Activated CD8-positive, alpha-beta memory T cell treated with anti-CD3 and anti-CD28 coated beads for 1 hour (primary cell): ENCODE measurements around the gene NUBPL.
A peak's percentile ranks its signal among the peaks of the same experiment; 100 is the strongest.

Source experiments
- DNase-seq, 2 donors: peaks; one replicate each; pipeline ENCODE4 v3.0.0-alpha.2; 2020; ENCODE audit warnings: low read depth in 1 of 2; ENCODE audit errors: extremely low read depth in 1 of 2

NUBPL gene, protein sequence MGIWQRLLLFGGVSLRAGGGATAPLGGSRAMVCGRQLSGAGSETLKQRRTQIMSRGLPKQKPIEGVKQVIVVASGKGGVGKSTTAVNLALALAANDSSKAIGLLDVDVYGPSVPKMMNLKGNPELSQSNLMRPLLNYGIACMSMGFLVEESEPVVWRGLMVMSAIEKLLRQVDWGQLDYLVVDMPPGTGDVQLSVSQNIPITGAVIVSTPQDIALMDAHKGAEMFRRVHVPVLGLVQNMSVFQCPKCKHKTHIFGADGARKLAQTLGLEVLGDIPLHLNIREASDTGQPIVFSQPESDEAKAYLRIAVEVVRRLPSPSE

DNA sequence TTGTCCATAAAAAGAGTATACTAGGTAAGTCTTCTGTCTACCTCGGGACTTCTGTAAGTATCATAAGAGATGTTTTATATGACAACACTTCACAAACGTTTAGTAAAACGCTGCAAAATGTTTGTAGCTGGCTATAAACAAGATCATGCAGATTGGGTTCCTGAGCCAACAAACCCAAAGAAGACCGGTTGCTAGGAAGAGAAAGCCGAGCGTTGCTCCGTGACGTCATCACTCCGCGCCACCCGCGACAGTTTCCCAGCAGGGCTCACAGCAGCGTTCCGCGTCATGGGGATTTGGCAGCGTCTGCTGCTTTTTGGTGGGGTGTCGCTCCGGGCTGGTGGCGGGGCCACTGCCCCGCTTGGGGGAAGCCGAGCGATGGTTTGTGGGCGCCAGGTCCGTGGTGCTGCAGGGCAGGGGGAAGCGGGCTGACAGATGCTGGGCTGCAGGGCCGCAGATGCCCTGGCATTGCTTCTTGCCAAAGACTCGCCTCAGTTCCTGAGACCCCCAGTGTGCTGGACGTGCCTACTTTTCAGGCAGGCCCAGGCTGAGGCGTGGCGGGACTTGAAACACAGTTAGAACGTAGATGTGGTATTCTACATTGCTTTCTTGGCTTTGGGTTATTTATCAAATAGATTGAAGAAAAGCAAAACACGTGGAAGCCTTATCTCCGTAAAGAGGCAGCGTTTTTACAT is at the start of gene NUBPL:
Gene NUBPL (plus strand): TSS at position 250 of the 692 bp plus-strand sequence. CDS start 36 bp downstream, at position 286.
- DNase-seq, result peak; percentile 96 to 97

- no peak for DNase-seq
Observed at GRCh38 chr14:31527087-31527486, 34.1 kb upstream of the NUBPL start.

- no peak for DNase-seq
Observed at GRCh38 chr14:31527546-31527945, 33.7 kb upstream of the NUBPL start.

GRCh38 chr14:31529053-31529452 is 32.2 kb upstream of the NUBPL start:
- no peak for DNase-seq

DNA sequence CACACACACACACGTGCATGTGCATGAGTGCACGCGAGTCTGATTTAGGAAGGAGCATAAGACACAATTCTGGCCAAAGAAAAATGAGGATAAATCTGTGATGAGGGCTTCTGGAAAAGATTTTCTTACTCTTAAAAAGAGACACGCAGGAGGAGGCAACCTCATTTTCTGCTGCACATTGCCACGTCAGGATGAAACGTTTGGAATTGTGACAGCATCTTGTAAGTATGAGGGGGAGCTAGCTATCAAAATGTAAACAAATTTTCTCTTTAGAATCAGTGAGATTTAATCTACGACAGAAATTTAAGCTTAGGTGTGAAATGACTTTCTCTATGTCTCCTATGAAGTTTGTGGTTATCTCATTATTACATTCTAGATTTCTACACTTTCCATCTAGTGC is 31.1 kb upstream of the NUBPL start:
- no peak for DNase-seq

- no peak for DNase-seq
Observed at GRCh38 chr14:31536201-31536960, 24.8 kb upstream of the NUBPL start.

DNA sequence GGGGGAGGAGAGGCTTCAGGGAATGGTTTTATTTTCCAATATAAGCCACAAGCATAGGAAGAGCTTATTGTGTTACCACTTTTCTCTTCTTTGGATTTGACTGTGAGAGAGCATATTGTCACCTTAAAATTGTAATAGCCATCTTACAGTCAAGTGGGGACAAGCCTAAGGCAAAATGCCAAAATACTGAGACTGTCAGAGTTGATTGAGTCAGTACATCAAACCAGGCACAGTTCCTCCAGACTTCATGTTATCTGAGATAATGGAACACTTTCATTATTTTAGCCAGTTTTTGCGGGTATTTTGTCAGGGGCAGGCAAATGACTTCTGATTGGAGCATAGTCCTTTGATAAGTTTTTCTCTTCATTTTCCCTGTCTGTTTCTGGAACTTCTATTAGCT is 19.5 kb upstream of the NUBPL start:
- DNase-seq, result no peak

DNA sequence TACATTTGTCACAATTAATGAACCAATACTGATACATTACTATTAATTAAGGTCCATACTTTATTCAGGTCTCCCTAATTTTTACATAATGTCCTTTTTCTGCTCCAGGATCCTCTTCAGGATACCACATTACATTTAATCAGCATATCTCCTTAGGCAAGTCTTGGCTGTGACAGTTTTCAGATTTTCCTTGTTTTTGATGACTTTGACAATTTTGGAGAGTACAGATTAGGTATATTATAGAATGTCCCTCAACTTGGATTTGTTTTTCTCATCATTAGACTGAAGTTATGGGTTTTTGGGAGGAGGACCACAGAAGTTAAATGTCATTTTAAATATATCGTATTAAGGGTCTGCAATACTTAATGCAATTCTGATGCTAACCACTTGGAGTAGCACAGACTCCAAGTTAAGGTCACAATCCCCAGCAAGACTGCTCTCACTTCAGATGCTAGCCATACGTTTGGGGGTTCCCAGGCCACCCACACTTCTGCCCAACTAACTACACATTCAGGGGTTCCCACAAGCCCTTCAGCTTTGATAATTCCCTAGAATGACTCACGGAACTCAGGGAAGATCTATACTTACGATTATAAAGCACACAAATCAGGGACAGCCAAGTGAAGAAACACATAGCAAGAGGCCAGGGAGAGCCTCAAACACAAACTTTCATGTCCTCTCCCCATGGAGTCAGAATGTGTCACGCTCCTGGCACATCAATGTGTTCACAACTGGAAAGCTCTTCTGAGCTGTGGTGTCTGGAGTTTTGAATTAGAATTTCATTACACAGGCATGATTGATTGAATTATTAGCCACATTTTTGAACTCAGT is 17.0 kb upstream of the NUBPL start:
- no peak for DNase-seq

DNA sequence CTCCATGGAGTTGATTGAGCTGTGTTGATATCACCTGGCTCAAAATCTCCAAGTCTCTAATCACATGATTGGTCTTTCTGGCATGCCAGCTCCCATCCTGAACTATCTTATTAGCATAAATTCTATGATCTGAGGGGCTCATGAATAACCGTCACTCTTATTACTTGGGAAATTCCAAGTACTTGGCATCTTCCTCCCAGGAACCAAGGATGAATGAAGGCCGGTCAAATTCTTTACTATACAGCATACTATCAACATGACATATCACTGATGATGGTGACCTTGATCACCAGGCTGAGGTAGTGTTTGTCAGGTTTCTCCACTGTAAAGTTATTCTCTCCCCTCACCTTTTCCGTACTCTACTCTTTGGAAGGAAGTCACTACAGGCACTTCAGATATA is 16.4 kb upstream of the NUBPL start:
- DNase-seq, result no peak

DNA sequence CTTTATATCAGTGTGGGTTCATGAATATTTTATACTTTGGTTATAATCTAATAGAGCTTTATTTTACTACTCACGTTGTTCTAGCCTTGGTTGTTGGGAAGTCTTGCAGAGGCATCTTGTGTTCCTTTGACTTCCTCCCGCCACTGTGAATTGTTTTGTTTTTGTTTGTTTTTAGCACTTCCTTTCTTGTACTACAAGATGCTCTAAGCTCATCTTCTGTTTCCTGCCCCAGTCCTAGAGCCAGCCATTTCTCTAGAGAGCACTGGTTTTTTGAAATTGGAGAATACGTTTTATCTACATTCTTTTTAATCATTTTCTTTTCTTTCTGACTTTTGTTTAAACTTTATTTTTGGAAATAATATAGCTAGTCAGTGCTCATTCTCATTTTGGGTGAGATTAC is 15.9 kb upstream of the NUBPL start:
- DNase-seq, result no peak

- no peak for DNase-seq
Observed at GRCh38 chr14:31549817-31550216, 11.4 kb upstream of the NUBPL start.

DNA sequence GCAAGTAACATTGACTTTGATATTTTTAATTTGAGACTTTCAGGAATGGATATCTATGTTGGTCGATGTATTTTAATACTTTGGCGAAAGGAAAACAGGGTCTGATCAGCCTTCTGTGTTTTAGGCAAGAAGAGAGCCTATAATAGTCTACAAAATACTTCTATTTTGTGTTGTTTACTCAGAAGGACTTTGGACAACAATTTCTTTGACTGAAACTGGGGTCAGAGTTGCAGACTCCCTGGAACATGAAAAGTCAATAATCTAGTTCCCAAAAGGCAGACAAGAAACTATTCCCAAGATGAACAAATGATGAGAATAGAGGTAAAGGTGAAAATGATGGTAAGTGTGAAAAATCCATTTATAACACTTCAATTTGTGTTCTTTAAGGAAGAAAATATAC is 10.6 kb upstream of the NUBPL start:
- no peak for DNase-seq

- no peak for DNase-seq
Observed at GRCh38 chr14:31556191-31556590, 5.0 kb upstream of the NUBPL start.

DNA sequence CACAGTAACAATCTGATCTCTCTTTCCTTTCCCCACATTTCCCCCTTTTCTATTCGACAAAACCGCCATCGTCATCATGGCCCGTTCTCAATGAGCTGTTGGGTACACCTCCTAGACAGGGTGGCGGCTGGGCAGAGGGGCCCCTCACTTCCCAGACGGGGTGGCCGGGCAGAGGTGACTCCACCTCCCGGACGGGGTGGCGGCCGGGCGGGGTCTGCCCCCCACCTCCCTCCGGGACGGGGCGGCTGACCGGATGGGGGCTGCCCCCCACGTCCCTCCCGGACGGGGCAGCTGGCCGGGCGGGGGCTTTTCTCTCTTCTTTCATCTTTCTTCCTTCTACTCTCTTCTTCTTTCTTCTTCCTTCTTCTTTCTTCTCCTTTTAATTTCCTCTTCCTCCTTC is 1.3 kb upstream of the NUBPL start:
- DNase-seq, result no peak

DNA sequence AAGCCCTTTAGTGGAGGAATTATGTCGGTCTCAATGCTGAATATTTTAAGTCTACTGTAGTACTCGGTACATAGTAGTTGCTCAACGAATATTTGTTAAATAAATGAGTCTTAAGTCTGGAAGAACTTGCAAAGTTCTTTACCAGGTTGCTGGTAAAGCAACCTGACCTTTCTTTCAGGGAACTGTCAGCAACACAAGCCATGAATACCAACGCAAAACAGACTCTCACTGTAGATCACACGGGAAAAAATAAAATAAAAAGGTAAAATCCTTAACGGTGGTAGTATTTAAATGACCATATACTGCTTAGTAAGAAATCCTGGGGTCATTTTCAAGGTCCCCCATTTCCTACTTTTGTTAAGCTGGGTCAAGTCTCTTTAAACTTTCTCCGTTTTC is 447 bp upstream of the NUBPL start:
- no peak for DNase-seq

- DNase-seq, result no peak
Observed at GRCh38 chr14:31564194-31564593, 3.0 kb downstream of the NUBPL start.

DNA sequence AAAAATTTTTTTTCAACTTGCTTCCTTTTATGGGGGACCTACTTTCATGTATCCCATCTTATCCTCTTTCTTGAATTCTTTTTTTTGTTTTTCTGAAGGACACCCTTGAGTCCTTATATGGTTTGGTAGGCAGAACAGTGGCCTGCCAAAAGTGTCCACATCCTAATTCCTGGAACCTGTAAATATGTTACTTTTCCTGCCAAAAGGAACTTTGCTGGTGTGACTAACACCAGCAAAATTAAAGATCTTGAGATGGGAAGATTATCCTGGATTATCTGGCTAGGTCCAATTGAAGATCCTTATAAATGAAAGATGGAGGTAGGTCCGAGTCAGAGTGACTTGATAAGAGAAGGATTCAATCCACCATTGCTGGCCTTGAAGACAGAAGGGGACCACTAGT is 5.3 kb downstream of the NUBPL start:
- no peak for DNase-seq

- no peak for DNase-seq
Observed at GRCh38 chr14:31567655-31568054, 6.5 kb downstream of the NUBPL start.

DNA sequence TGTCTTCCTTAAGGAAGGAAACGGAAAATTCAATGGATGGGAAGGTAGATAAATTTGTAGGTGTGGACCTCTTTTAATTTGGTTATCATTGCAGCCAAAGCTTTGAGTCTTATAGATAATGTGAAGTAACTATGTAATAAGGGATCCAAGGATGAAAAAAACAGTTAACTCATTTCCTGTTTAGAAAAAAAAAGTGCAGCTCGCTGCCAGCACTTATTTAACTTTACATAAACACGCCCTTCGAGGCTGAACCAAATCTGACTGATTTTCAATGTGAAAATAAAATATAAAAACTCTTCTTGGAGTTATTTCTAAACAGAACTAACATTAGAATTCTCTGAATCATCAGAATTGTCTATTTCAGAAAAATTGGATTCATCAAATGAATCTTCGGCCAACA is 7.0 kb downstream of the NUBPL start:
- DNase-seq, result no peak

DNA sequence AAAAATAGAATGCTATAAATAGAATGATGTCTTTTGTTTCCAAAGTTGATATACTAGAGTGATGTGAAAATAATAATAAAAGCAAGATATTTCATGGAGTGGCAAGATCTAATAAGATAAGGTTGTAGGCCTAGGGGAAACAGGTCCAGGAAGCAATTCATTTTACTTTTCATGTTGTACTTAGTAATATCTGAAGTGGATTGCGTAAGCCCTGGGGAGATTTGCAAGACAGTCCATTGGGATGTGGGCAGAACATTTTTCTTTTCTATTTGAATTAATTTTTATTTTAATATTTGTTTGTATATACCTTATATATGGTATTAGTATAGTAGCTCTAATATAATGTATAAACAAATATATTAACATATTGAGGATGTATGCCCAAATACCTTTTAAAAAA is 7.5 kb downstream of the NUBPL start:
- DNase-seq, result no peak

DNA sequence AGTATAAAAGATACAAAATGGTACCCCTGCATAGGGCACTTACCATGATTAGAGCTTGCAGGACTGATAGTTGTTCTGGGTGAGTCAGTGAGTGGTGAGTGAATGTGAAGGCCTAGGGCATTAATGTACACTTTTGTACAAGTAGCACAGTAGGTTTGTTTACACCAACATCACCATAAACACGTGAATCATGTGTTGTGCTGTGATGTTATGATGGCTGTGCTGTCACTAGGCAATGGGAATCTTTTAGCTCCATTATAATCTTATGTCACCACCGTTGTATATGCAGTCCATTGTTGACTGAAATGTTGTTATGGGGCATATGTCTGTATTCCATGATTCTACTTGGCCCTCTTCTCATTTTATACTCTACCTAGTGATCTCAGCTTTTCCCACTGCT is 11.8 kb downstream of the NUBPL start:
- DNase-seq, result no peak
